HepG2 (cell line): ENCODE data around the gene G6PC3. TPM values are rescaled to one million over a fixed set of nuclear protein-coding genes. Genes with fewer than 3 reads are reported as not detected.
A peak's percentile ranks its signal among the peaks of the same experiment; 100 is the strongest.

Source experiments
- CEBPZ ChIP-seq: IDR thresholded peaks from 2 replicates; pipeline ENCODE4 v1.6.1; 2012; ENCODE audit warnings: low read length, improper control_type of control experiment
- GTF2F1 ChIP-seq: fragments of 150-350 bp; IDR thresholded peaks from 2 replicates; pipeline ENCODE4 v1.6.1; 2014; ENCODE audit warnings: low read length
- IKZF5 ChIP-seq: IDR thresholded peaks from 2 replicates; pipeline ENCODE4 v1.6.1; 2018; ENCODE audit warnings: missing genetic modification reagents, mild to moderate bottlenecking, missing compliant biosample characterization
- ZNF263 ChIP-seq: sonication (generic); formaldehyde crosslinking; IDR thresholded peaks from 2 replicates; pipeline ENCODE4 v1.4.0; 2020; ENCODE audit warnings: missing genetic modification reagents
- ZNF318 ChIP-seq: sonication (generic); formaldehyde crosslinking; IDR thresholded peaks from 2 replicates; pipeline ENCODE4 v1.4.0; 2020; ENCODE audit warnings: mild to moderate bottlenecking, missing genetic modification reagents
- ZNF431 ChIP-seq: sonication (generic); formaldehyde crosslinking; IDR thresholded peaks from 2 replicates; pipeline ENCODE4 v1.9.0; 2022; ENCODE audit warnings: missing genetic modification reagents, low read depth, mild to moderate bottlenecking, borderline replicate concordance
- polyA plus RNA-seq, 8 experiments: library from polyadenylated mRNA; depleted of rRNA in 3 of 8; stranded (reverse) in 7 of 8; unstranded in 1 of 8; fragments of >200 nt; fragmentation: Illumina TruSeq in 4 of 8; extraction: Trizol in 4 of 8; gene quantifications; 2 replicates each; pipeline versions ENCODE4 v1.2.1 to v1.2.3, GENCODE V29; 2011 to 2016; ENCODE audit warnings: low read depth in 4 of 8, missing spikeins in 1 of 8, mixed read lengths in 1 of 8; ENCODE audit not compliant: insufficient read depth in 1 of 8
- total RNA-seq, 5 experiments: library from RNA; depleted of rRNA; stranded (reverse); fragments of >200 nt; fragmentation: Illumina TruSeq; extraction: Trizol; gene quantifications; 2 replicates each; pipeline ENCODE4 v1.2.3, GENCODE V29; 2016; ENCODE audit warnings: low read depth in 1 of 5
- TF ChIP-seq, protein P1 (sequence below): sonication (generic); formaldehyde crosslinking; IDR thresholded peaks from 2 replicates; pipeline ENCODE4 v1.5.1; 2020; ENCODE audit warnings: mild to moderate bottlenecking, missing genetic modification reagents, moderate library complexity
- TF ChIP-seq, protein P2 (sequence below): sonication (generic); formaldehyde crosslinking; IDR thresholded peaks from 2 replicates; pipeline ENCODE4 v1.4.0; 2020; ENCODE audit warnings: missing genetic modification reagents

G6PC3 gene
- total and polyA plus RNA-seq, 2 of the 13 experiments (the other 11 are each of a cell fraction or from before 2014, with no cell fraction given) = 38.5 to 75.8 TPM

GRCh38 chr17:44095647-44096496 lies 25.3 kb downstream of the G6PC3 start (continued):
- TF ChIP-seq ZNF318 (CRISPR knock-in tag) (no peak), ZNF263 (CRISPR knock-in tag) (peak; percentile 52; the same call in 1 of the 2 replicates), IKZF5 (CRISPR knock-in tag) (no peak; the same call in 1 of the 2 replicates), CEBPZ (no peak), GTF2F1 (no peak), ZNF431 (CRISPR knock-in tag) (no peak)
- TF ChIP-seq, protein P1, sequence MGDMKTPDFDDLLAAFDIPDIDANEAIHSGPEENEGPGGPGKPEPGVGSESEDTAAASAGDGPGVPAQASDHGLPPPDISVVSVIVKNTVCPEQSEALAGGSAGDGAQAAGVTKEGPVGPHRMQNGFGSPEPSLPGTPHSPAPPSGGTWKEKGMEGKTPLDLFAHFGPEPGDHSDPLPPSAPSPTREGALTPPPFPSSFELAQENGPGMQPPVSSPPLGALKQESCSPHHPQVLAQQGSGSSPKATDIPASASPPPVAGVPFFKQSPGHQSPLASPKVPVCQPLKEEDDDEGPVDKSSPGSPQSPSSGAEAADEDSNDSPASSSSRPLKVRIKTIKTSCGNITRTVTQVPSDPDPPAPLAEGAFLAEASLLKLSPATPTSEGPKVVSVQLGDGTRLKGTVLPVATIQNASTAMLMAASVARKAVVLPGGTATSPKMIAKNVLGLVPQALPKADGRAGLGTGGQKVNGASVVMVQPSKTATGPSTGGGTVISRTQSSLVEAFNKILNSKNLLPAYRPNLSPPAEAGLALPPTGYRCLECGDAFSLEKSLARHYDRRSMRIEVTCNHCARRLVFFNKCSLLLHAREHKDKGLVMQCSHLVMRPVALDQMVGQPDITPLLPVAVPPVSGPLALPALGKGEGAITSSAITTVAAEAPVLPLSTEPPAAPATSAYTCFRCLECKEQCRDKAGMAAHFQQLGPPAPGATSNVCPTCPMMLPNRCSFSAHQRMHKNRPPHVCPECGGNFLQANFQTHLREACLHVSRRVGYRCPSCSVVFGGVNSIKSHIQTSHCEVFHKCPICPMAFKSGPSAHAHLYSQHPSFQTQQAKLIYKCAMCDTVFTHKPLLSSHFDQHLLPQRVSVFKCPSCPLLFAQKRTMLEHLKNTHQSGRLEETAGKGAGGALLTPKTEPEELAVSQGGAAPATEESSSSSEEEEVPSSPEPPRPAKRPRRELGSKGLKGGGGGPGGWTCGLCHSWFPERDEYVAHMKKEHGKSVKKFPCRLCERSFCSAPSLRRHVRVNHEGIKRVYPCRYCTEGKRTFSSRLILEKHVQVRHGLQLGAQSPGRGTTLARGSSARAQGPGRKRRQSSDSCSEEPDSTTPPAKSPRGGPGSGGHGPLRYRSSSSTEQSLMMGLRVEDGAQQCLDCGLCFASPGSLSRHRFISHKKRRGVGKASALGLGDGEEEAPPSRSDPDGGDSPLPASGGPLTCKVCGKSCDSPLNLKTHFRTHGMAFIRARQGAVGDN (CRISPR knock-in tag) = peak; percentile 96
- TF ChIP-seq, protein P2, sequence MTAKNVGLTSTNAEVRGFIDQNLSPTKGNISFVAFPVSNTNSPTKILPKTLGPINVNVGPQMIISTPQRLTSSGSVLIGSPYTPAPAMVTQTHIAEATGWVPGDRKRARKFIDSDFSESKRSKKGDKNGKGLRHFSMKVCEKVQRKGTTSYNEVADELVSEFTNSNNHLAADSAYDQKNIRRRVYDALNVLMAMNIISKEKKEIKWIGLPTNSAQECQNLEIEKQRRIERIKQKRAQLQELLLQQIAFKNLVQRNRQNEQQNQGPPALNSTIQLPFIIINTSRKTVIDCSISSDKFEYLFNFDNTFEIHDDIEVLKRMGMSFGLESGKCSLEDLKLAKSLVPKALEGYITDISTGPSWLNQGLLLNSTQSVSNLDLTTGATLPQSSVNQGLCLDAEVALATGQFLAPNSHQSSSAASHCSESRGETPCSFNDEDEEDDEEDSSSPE (CRISPR knock-in tag) = no peak; the same call in 1 of the 2 replicates
